Measurements from ENCODE around the gene ENSA. TPM values are rescaled to one million over a fixed set of nuclear protein-coding genes. Genes with fewer than 3 reads are reported as not detected.
A peak's percentile ranks its signal among the peaks of the same experiment; 100 is the strongest.
"Not testable (repeated sequence)": the region's sequence is repeated elsewhere in the genome, so short reads cannot be mapped to it uniquely, and the experiment has no call there.

Gene ENSA
- total RNA-seq, 1 experiment from 2014 or later: 276 TPM

DNA sequence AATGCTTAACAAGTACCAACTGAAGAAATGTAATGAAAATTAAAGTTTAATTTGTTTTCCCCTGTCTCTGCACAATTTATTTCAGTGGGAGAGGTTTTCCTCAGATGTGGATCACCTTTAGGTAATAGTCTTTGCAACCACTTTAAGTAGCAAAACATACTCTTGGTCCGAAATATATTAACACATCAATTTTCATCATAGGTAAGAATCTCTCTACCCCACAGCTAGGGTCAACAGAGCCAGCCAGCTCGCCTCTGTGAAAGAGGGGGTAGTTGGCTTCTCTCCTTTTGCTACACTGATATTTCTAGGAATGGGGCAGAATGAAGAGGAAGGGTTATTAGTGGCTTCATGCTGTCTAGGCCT, 25.2 kb downstream of the ENSA start:
- Mint-ChIP-seq H3K4me1 (ENCODE audit: low read depth, unreplicated experiment) (peaks cover 28% of the 10 kb centered on the region), H3K4me3 (ENCODE audit: low read depth, unreplicated experiment) (peak overlapping the region; percentile 50), H3K36me3 (ENCODE audit: insufficient read depth, unreplicated experiment) (peaks cover 55% of the 10 kb centered on the region), H3K9me3 (ENCODE audit: low read depth, unreplicated experiment) (no peaks in the 10 kb centered on the region), H3K27me3 (ENCODE audit: unreplicated experiment) (no peaks in the 10 kb centered on the region), H3K27ac (ENCODE audit: unreplicated experiment) (peak overlapping the region; percentile 100)
- intact Hi-C loops (cut with micrococcal nuclease; ENCODE audit: unreplicated experiment): no loop called here
- TF ChIP-seq, protein P1, sequence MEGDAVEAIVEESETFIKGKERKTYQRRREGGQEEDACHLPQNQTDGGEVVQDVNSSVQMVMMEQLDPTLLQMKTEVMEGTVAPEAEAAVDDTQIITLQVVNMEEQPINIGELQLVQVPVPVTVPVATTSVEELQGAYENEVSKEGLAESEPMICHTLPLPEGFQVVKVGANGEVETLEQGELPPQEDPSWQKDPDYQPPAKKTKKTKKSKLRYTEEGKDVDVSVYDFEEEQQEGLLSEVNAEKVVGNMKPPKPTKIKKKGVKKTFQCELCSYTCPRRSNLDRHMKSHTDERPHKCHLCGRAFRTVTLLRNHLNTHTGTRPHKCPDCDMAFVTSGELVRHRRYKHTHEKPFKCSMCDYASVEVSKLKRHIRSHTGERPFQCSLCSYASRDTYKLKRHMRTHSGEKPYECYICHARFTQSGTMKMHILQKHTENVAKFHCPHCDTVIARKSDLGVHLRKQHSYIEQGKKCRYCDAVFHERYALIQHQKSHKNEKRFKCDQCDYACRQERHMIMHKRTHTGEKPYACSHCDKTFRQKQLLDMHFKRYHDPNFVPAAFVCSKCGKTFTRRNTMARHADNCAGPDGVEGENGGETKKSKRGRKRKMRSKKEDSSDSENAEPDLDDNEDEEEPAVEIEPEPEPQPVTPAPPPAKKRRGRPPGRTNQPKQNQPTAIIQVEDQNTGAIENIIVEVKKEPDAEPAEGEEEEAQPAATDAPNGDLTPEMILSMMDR (IDR thresholded peaks at IDR 0.05; ENCODE audit: unreplicated experiment): no peak
- no peak for DNase-seq
- TSS peak; percentile 89 for BruUV-seq (replicated peaks)
- CTCF ChIA-PET: interaction anchor here (1.4 to 1.7 kb wide), 2 partner anchors 10 to 25 kb away, joined by 5 to 10 read pairs; partner anchors contain the start of gene MCL1

DNA sequence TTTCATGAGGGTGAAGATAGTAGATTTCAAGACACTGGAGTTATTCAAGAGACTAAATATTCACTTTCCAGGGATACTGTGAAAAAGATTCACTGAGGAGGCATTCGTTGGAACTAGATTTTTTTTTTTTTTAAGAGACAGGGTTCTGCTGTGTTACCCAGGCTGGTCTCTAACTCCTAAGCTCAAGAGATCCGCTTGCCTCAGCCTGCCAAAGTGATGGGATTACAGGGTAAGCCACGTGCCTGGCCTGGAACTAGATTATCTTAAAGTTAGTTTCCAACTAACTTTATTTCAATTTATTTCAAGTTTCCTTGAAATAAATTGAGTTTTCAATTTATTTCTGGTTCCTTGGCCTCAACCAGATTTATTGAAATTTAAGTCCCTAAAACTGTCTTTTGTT, 25.7 kb downstream of the ENSA start:
- intact Hi-C loops (cut with micrococcal nuclease; ENCODE audit: unreplicated experiment): no loop called here
- Mint-ChIP-seq H3K4me3 (ENCODE audit: low read depth, unreplicated experiment) (no peak overlapping the region), H3K9me3 (ENCODE audit: low read depth, unreplicated experiment) (no peaks in the 10 kb centered on the region), H3K27ac (ENCODE audit: unreplicated experiment) (peak overlapping the region; percentile 100), H3K27me3 (ENCODE audit: unreplicated experiment) (no peaks in the 10 kb centered on the region), H3K36me3 (ENCODE audit: insufficient read depth, unreplicated experiment) (peaks cover 51% of the 10 kb centered on the region), H3K4me1 (ENCODE audit: low read depth, unreplicated experiment) (peaks cover 24% of the 10 kb centered on the region)
- no TSS peak for BruUV-seq (replicated peaks)
- no peak for DNase-seq
- TF ChIP-seq, protein P1 (IDR thresholded peaks at IDR 0.05; ENCODE audit: unreplicated experiment): no peak
- CTCF ChIA-PET: interaction anchor here (1.0 to 1.7 kb wide), 2 partner anchors 25 to 43 kb away, joined by 5 to 10 read pairs; partner anchors contain the start of gene MCL1

DNA sequence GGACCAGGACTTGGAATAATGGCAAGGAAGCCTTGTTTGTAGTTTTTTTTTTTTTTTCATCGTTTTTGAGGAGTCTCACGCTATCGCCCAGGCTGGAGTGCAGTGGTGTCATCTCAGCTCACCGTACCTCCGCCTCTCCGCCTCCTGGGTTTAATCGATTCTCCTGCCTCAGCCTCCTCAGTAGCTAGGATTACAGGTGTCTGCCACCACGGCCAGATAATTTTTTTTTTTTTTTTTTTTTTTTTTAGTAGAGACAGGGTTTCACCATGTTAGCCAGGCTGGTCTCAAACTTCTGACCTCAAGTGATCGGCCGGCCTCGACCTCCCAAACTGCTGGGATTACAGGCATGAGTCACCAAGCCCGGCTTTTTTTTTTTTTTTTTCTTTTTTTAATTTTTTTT, 27.0 kb downstream of the ENSA start:
- Mint-ChIP-seq H3K36me3 (ENCODE audit: insufficient read depth, unreplicated experiment) (peaks cover 46% of the 10 kb centered on the region), H3K4me1 (ENCODE audit: low read depth, unreplicated experiment) (peaks cover 24% of the 10 kb centered on the region)
- H3K9me3 Mint-ChIP-seq (ENCODE audit: low read depth, unreplicated experiment); intact Hi-C loops (cut with micrococcal nuclease; ENCODE audit: unreplicated experiment); CTCF ChIA-PET; H3K4me3 Mint-ChIP-seq (ENCODE audit: low read depth, unreplicated experiment); H3K27me3 Mint-ChIP-seq (ENCODE audit: unreplicated experiment); BruUV-seq (replicated peaks); DNase-seq; H3K27ac Mint-ChIP-seq (ENCODE audit: unreplicated experiment): not testable (repeated sequence)

DNA sequence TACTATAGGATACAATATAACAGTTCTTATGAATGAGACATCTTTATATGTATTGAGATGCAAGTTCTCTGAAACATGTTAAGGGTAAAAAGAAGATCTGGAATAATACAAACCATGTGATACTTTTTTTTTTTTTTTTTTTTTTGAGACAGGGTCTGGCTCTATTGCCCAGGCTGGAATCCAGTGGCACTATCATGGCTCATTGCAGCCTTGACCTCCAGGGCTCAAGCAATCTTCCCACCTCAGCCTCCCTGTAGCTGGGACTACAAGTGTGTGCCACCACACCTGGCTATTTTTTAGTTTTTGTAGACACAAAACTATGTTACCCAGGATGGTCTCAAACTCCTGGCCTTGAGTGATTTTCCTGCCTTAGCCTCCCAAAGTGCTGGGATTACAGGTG, 27.9 kb downstream of the ENSA start:
- Mint-ChIP-seq H3K4me1 (ENCODE audit: low read depth, unreplicated experiment) (peaks cover 27% of the 10 kb centered on the region), H3K4me3 (ENCODE audit: low read depth, unreplicated experiment) (no peak overlapping the region), H3K27ac (ENCODE audit: unreplicated experiment) (no peak overlapping the region), H3K27me3 (ENCODE audit: unreplicated experiment) (no peaks in the 10 kb centered on the region), H3K36me3 (ENCODE audit: insufficient read depth, unreplicated experiment) (peaks cover 51% of the 10 kb centered on the region), H3K9me3 (ENCODE audit: low read depth, unreplicated experiment) (no peaks in the 10 kb centered on the region)
- BruUV-seq (replicated peaks): no TSS peak
- TF ChIP-seq, protein P1 (IDR thresholded peaks at IDR 0.05; ENCODE audit: unreplicated experiment): no peak
- no peak for DNase-seq
- CTCF ChIA-PET: interaction anchor here (0.7 kb wide), 2 partner anchors 73 to 200 kb away, joined by 3 read pairs; no protein-coding TSS in a partner anchor
- intact Hi-C loops (cut with micrococcal nuclease; ENCODE audit: unreplicated experiment): no loop called here

DNA sequence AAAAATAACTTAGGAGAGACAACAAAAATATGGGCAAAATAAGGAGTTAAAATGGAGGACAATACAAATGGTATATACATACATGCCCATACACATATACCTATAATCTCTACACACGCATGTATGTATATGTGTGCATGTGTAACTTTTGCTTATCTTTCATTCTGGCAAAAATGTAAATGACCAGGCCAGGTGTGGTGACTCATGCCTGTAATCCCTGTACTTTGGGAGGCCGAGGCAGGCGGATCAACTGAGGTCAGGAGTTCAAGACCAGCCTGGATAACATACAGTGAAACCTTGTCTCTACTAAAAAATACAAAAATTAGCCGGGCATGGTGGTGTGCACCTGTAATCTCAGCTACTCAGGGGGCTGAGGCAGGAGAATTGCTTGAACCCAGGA, 31.1 kb downstream of the ENSA start:
- DNase-seq; intact Hi-C loops (cut with micrococcal nuclease; ENCODE audit: unreplicated experiment); H3K27me3 Mint-ChIP-seq (ENCODE audit: unreplicated experiment); H3K4me3 Mint-ChIP-seq (ENCODE audit: low read depth, unreplicated experiment); BruUV-seq (replicated peaks); H3K9me3 Mint-ChIP-seq (ENCODE audit: low read depth, unreplicated experiment); H3K27ac Mint-ChIP-seq (ENCODE audit: unreplicated experiment): not testable (repeated sequence)
- Mint-ChIP-seq H3K36me3 (ENCODE audit: insufficient read depth, unreplicated experiment) (peaks cover 42% of the 10 kb centered on the region), H3K4me1 (ENCODE audit: low read depth, unreplicated experiment) (peaks cover 13% of the 10 kb centered on the region)
- CTCF ChIA-PET: interaction anchor here (0.7 kb wide), 2 partner anchors 34 to 173 kb away, joined by 5 to 6 read pairs; no protein-coding TSS in a partner anchor
